ENCODE results near the gene ZNF33B. TPM values are rescaled to one million over a fixed set of nuclear protein-coding genes. Genes with fewer than 3 reads are reported as not detected.

Gene ZNF33B
- total RNA-seq, 1 experiment from 2014 or later: 39.6 TPM

DNA sequence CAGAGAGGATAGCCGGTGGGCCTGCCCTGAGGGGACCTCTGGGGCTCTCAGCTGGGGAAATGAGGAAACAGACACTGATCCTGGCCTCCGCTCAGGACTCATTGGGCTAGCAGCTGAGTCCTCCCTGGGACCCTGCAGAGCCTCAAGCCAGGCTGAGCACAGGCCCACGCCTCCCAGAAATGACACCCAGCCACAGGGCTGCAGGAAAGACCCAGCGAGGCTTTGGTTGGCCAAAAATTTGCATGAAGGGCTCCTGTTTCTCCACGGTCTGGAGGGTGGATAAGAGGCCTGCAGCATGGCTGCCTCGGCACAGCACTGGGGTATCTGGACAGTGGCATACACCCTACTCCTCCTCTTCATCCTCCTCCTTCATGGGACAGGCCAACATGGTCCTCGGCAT, 60.4 kb downstream of the ZNF33B start:
- Histone ChIP-seq H2BK15ac (ENCODE audit: low read depth, low read length) (no peak overlapping the region), H3K27ac (ENCODE audit: insufficient read length, low read depth, low read length) (no peak overlapping the region), H2AK5ac (ENCODE audit: insufficient read length, low read length) (no peak overlapping the region), H3K18ac (ENCODE audit: insufficient read length, low read depth, low read length) (no peak overlapping the region), H2BK120ac (ENCODE audit: low read depth, low read length, poor library complexity, severe bottlenecking) (no peak overlapping the region), H3K23me2 (ENCODE audit: insufficient read length, low read depth, low read length, poor library complexity, severe bottlenecking) (no peaks in the 10 kb centered on the region), H3K9ac (ENCODE audit: extremely low read depth, insufficient read length, low read length) (no peak overlapping the region), H3T11ph (ENCODE audit: low read length) (no peak overlapping the region), H2BK12ac (ENCODE audit: insufficient read length, low read depth, low read length) (no peak overlapping the region), H4K5ac (ENCODE audit: insufficient read length, low read depth, low read length) (no peak overlapping the region), H3K4me1 (ENCODE audit: insufficient read depth, low read length) (no peaks in the 10 kb centered on the region), H2AFZ (ENCODE audit: low read length) (no peak overlapping the region), H3K27me3 (ENCODE audit: insufficient read depth, low read length) (no peaks in the 10 kb centered on the region), H4K8ac (replicated peaks; ENCODE audit: insufficient read length, low read depth, low read length) (no peak overlapping the region), H3K14ac (ENCODE audit: insufficient read depth, low read length) (no peak overlapping the region), H4K20me1 (ENCODE audit: control insufficient read depth, insufficient read depth, insufficient read length) (no peaks in the 10 kb centered on the region), H3K4ac (ENCODE audit: low read depth, low read length) (no peak overlapping the region), H3K79me2 (ENCODE audit: insufficient read depth, low read length) (no peaks in the 10 kb centered on the region), H4K91ac (ENCODE audit: insufficient read length, low read depth, low read length) (no peak overlapping the region), H2BK5ac (ENCODE audit: insufficient read length, low read length) (no peak overlapping the region), H3K9me3 (ENCODE audit: control insufficient read depth, low read depth, low read length) (peaks cover 38% of the 10 kb centered on the region), H3K23ac (ENCODE audit: insufficient read length, low read depth, low read length) (no peak overlapping the region), H3K79me1 (ENCODE audit: insufficient read depth, low read depth, low read length, poor library complexity, severe bottlenecking) (no peaks in the 10 kb centered on the region), H3K4me2 (ENCODE audit: insufficient read depth, insufficient read length, low read length) (no peak overlapping the region), H3K56ac (ENCODE audit: insufficient read length, low read depth, low read length) (no peak overlapping the region), H2BK20ac (ENCODE audit: low read depth, low read length, poor library complexity, severe bottlenecking) (no peak overlapping the region)
- Mint-ChIP-seq H3K27ac (no peak overlapping the region), H3K9me3 (peaks cover 86 to 93% of the 10 kb centered on the region in 2 experiments), H3K4me3 (no peak overlapping the region), H3K27me3 (ENCODE audit: low read depth) (no peaks in the 10 kb centered on the region; the same call in 1 of the 2 replicates), H3K4me1 (no peaks in the 10 kb centered on the region), H3K36me3 (ENCODE audit: insufficient read depth in 1 of 3, low read depth in 3 of 3) (peaks cover 10 to 42% (median 21%) of the 10 kb centered on the region in 3 experiments)
- TF ChIP-seq, protein P1, sequence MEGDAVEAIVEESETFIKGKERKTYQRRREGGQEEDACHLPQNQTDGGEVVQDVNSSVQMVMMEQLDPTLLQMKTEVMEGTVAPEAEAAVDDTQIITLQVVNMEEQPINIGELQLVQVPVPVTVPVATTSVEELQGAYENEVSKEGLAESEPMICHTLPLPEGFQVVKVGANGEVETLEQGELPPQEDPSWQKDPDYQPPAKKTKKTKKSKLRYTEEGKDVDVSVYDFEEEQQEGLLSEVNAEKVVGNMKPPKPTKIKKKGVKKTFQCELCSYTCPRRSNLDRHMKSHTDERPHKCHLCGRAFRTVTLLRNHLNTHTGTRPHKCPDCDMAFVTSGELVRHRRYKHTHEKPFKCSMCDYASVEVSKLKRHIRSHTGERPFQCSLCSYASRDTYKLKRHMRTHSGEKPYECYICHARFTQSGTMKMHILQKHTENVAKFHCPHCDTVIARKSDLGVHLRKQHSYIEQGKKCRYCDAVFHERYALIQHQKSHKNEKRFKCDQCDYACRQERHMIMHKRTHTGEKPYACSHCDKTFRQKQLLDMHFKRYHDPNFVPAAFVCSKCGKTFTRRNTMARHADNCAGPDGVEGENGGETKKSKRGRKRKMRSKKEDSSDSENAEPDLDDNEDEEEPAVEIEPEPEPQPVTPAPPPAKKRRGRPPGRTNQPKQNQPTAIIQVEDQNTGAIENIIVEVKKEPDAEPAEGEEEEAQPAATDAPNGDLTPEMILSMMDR (conservative IDR thresholded peaks at IDR 0.05): no peak
- no peak for DNase-seq
- no CpG with 5 or more reads among the region's 7 CpGs for WGBS (ENCODE audit: extremely low coverage, insufficient read length, low lambda C conversion rate)

Data from H9 (cell line).